Tibial nerve (tissue), 4 donors: Measurements from ENCODE around the gene GJB2.

Source experiments
- EP300 ChIP-seq, 2 donors: sonication (generic); formaldehyde crosslinking; IDR thresholded peaks; one replicate each; pipeline ENCODE4 v1.6.1; 2017; ENCODE audit warnings: antibody characterized with exemption in 2 of 2, mild to moderate bottlenecking in 1 of 2
- POLR2A ChIP-seq, 2 donors: fragments of 450-650 bp; IDR thresholded peaks; one replicate each; pipeline ENCODE4 v1.6.1; 2017; ENCODE audit warnings: antibody characterized with exemption in 2 of 2, mild to moderate bottlenecking in 2 of 2, moderate library complexity in 2 of 2
- TF ChIP-seq, protein P1 (sequence below), 5 experiments: fragments of 200-600 bp in 3 of 5; fragments of 450-650 bp in 2 of 5; sonication (generic) in 3 of 5; IDR thresholded peaks; one replicate each; pipeline ENCODE4 v1.5.1; 2016 to 2019; ENCODE audit warnings: antibody characterized with exemption in 5 of 5, mild to moderate bottlenecking in 3 of 5, moderate library complexity in 2 of 5

DNA sequence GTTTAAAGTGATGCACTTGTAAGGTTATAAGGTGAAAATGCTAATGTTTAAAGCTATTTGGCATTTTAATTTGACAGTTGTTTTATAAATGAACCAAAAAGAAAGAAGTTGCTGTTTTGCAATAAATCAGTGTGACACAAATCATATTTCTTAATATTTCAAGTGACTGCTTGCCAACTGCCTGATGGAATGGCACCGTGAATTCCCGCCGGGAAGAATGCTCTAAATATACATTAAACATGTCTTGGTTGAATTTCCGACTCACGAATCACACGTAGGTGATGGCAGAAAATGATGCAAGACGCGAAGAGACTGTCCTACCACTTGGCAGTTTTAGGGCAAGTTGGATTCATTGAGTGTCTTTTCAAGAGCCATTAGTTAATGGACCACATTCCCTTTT is 3.1 kb upstream of the GJB2 start:
- TF ChIP-seq EP300 (IDR thresholded peaks at IDR 0.05): no peak
- TF ChIP-seq, protein P1, sequence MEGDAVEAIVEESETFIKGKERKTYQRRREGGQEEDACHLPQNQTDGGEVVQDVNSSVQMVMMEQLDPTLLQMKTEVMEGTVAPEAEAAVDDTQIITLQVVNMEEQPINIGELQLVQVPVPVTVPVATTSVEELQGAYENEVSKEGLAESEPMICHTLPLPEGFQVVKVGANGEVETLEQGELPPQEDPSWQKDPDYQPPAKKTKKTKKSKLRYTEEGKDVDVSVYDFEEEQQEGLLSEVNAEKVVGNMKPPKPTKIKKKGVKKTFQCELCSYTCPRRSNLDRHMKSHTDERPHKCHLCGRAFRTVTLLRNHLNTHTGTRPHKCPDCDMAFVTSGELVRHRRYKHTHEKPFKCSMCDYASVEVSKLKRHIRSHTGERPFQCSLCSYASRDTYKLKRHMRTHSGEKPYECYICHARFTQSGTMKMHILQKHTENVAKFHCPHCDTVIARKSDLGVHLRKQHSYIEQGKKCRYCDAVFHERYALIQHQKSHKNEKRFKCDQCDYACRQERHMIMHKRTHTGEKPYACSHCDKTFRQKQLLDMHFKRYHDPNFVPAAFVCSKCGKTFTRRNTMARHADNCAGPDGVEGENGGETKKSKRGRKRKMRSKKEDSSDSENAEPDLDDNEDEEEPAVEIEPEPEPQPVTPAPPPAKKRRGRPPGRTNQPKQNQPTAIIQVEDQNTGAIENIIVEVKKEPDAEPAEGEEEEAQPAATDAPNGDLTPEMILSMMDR (IDR thresholded peaks at IDR 0.05): no peak
- TF ChIP-seq POLR2A (IDR thresholded peaks at IDR 0.05): no peak
